Measurements from ENCODE around the gene DNAJC9. TPM values are rescaled to one million over a fixed set of nuclear protein-coding genes. Genes with fewer than 3 reads are reported as not detected.

Gene DNAJC9
- total and polyA plus RNA-seq, 12 donors = 5.6 to 11.2 (median 7.5) TPM

DNA sequence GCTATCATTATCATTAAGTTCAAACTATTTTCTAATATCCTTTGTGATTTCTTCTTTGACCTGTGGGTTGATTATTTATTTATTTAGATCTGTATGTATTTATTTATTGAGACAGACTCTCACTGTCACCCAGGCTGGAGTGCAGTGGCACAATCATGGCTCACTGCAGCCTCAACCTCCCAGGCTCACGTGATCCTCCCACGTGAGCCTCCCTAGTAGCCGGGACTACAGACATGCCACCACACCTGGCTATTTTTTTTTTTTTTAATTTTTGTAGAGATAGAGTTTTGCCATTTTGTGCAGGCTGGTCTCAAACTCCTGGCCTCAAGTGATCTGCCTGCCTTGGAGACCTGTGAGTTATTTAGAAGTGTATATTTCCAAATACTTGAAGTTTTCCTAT, 34.0 kb upstream of the DNAJC9 start:
- Histone ChIP-seq H3K27me3 (no peaks in the 10 kb centered on the region), H3K9me3 (peaks cover 0 to 6% (median 0%) of the 10 kb centered on the region in 11 donors), H3K4me1 (no peaks in the 10 kb centered on the region), H3K4me3 (no peak overlapping the region), H3K36me3 (no peaks in the 10 kb centered on the region), H3K27ac (no peak overlapping the region)
- intact Hi-C loops (cut with DNase I) = no loop called here
- ATAC-seq (no peak), DNase-seq (no peak)
- TF ChIP-seq, protein P1, sequence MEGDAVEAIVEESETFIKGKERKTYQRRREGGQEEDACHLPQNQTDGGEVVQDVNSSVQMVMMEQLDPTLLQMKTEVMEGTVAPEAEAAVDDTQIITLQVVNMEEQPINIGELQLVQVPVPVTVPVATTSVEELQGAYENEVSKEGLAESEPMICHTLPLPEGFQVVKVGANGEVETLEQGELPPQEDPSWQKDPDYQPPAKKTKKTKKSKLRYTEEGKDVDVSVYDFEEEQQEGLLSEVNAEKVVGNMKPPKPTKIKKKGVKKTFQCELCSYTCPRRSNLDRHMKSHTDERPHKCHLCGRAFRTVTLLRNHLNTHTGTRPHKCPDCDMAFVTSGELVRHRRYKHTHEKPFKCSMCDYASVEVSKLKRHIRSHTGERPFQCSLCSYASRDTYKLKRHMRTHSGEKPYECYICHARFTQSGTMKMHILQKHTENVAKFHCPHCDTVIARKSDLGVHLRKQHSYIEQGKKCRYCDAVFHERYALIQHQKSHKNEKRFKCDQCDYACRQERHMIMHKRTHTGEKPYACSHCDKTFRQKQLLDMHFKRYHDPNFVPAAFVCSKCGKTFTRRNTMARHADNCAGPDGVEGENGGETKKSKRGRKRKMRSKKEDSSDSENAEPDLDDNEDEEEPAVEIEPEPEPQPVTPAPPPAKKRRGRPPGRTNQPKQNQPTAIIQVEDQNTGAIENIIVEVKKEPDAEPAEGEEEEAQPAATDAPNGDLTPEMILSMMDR (IDR thresholded peaks at IDR 0.05) = no peak
- WGBS, 2 donors = 83 to 93% methylated on average over 3 of the region's 3 CpGs

GRCh38 chr10:73264423-73264822, 17.4 kb upstream of the DNAJC9 start:
- Histone ChIP-seq H3K27me3 (no peaks in the 10 kb centered on the region), H3K9me3 (peaks cover 0 to 4% (median 0%) of the 10 kb centered on the region in 11 donors), H3K27ac (no peak overlapping the region), H3K4me1 (no peaks in the 10 kb centered on the region), H3K4me3 (no peak overlapping the region), H3K36me3 (no peaks in the 10 kb centered on the region)
- no peak for DNase-seq
- TF ChIP-seq, protein P1 (IDR thresholded peaks at IDR 0.05) = no peak
- intact Hi-C loops (cut with DNase I) = no loop called here
- WGBS, 2 donors = 85 to 92% methylated on average over 2 of the region's 2 CpGs
- no peak for ATAC-seq

GRCh38 chr10:73263693-73264347, 16.8 kb upstream of the DNAJC9 start:
- Histone ChIP-seq H3K4me1 (no peaks in the 10 kb centered on the region), H3K36me3 (no peaks in the 10 kb centered on the region), H3K27ac (no peak overlapping the region), H3K4me3 (no peak overlapping the region), H3K27me3 (no peaks in the 10 kb centered on the region), H3K9me3 (peaks cover 0 to 10% (median 0%) of the 10 kb centered on the region in 11 donors)
- DNase-seq = no peak
- TF ChIP-seq, protein P1 (IDR thresholded peaks at IDR 0.05) = peak in 7 of 9 donors; percentile 26 to 56 (median 44)
- WGBS, 2 donors = 37 to 56% methylated on average over 1 of the region's 1 CpG
- intact Hi-C loops (cut with DNase I) = no loop called here
- no peak for ATAC-seq

DNA sequence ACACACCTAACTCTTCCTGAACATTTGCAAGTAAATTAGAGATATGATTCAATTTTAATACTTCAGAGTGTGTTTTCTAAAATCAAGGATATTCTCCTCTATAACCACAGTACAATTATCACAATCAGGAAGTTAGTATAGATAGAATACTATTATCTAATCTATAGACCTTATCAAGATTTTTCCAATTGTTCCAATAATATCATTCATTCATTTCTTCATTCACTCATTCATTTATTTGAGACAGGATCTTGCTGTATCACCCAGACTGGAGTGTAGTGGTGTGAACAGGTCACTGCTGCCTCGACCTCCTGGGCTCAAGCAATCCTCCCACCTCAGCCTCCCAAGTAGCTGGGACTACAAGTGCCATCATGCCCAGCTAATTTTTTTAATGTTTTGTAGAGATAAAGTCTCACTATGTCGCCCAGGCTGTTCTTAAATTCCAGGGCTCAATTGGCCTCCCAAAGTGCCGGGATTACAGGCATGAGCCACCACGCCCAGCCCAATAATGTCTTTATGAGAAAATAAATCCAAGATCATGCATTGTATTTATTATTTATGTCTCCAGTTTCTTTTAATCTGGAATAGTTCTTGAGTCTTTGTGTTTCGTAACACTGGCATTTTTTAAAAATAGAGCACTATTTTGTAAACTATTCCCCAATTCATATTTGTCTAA, 16.0 kb upstream of the DNAJC9 start:
- ATAC-seq (no peak), DNase-seq (no peak)
- no peaks in the 10 kb centered on the region for H3K36me3 ChIP-seq
- intact Hi-C loops (cut with DNase I) = no loop called here
- TF ChIP-seq, protein P1 (IDR thresholded peaks at IDR 0.05) = no peak
- no peaks in the 10 kb centered on the region for H3K27me3 ChIP-seq
- H3K9me3 ChIP-seq = peaks cover 0 to 16% (median 0%) of the 10 kb centered on the region in 11 donors
- 73 to 74% methylated on average over 5 of the region's 5 CpGs for WGBS, 2 donors
- no peak overlapping the region for H3K27ac ChIP-seq
- no peaks in the 10 kb centered on the region for H3K4me1 ChIP-seq
- H3K4me3 ChIP-seq = no peak overlapping the region
